K562 (cell line): ENCODE data around the gene CEP128. TPM values are rescaled to one million over a fixed set of nuclear protein-coding genes. Genes with fewer than 3 reads are reported as not detected.

Experiments
- ATAC-seq: fragments of 200-7000 bp; cut with Tn5 transposase; 3 replicates; pipeline ENCODE4 v1.9.1; 2020; ENCODE audit warnings: moderate library complexity
- BruUV-seq: library from RNA; stranded (reverse); fragments of 400-500 nt; replicated peaks from 2 replicates; lab custom pipeline; 2021; lab: Mats Ljungman, UMichigan
- CTCF ChIA-PET: fragments of 300-600 bp; formaldehyde crosslinking; extraction: SDS; loops from one replicate; lab custom pipeline; 2021; ENCODE audit warnings: low intra/inter-chr PET ratio; lab: Yijun Ruan, JAX
- POLR2A ChIA-PET: fragments of 300-600, 350-650 bp; sonication (Branson Sonifier 250); formaldehyde crosslinking; extraction: SDS; loops from one replicate; lab custom pipeline; 2021; ENCODE audit warnings: antibody characterized with exemption, inconsistent platforms; lab: Yijun Ruan, JAX
- DNase-seq, 4 experiments: peaks; one replicate each; pipeline versions ENCODE4 v3.0.0 to v3.0.0-alpha.2; 2011 to 2018; ENCODE audit warnings: low spot score in 3 of 4, mixed read lengths in 3 of 4; ENCODE audit errors: extremely low read depth in 1 of 4
- FAIRE-seq: peaks from 2 replicates; lab custom pipeline; 2011; peaks lifted over from hg19 to GRCh38; lab: Jason Lieb, UNC
- H2AFZ ChIP-seq: 2 replicates; pipeline ENCODE4 v1.6.0; 2011; ENCODE audit warnings: low read depth, low read length, control low read depth, inconsistent platforms
- H3K27ac ChIP-seq: fragments of 200-600 bp; 3 replicates; pipeline ENCODE4 v1.8.0; 2011; ENCODE audit warnings: low read depth, mild to moderate bottlenecking, control low read depth, inconsistent platforms, low read length, moderate library complexity, mixed read lengths; ENCODE audit errors: extremely low read depth
- H3K27me3 ChIP-seq, 2 experiments: fragments of 300-600 bp in 1 of 2; 2 replicates in 1 of 2; 3 replicates in 1 of 2; pipeline versions ENCODE4 v1.6.0 to v1.8.0; 2011; ENCODE audit warnings: inconsistent platforms in 2 of 2, low read length in 2 of 2, mild to moderate bottlenecking in 1 of 2, mixed read lengths in 1 of 2, moderate library complexity in 1 of 2; ENCODE audit not compliant: control insufficient read depth in 2 of 2, insufficient read depth in 2 of 2
- H3K36me3 ChIP-seq: fragments of 300-600 bp; 3 replicates; pipeline ENCODE4 v1.8.0; 2011; ENCODE audit warnings: mild to moderate bottlenecking, low read length, inconsistent platforms; ENCODE audit not compliant: control insufficient read depth, insufficient read depth
- H3K4me1 ChIP-seq, 2 experiments: fragments of 200-600 bp in 1 of 2; replicated peaks in 1 of 2; 2 replicates in 1 of 2; 3 replicates in 1 of 2; pipeline versions ENCODE4 v1.5.1 to v1.8.0; 2011; ENCODE audit warnings: inconsistent platforms in 2 of 2, low read length in 2 of 2, mild to moderate bottlenecking in 1 of 2, mixed read lengths in 1 of 2, moderate library complexity in 1 of 2; ENCODE audit not compliant: control insufficient read depth in 2 of 2, insufficient read depth in 2 of 2
- H3K4me2 ChIP-seq: 2 replicates; pipeline ENCODE4 v1.6.1; 2011; ENCODE audit warnings: low read length, control low read depth, inconsistent platforms, mixed read lengths; ENCODE audit not compliant: insufficient read depth
- H3K4me3 ChIP-seq: fragments of 200-600 bp; sonication (generic), shearing (Covaris generic); 2 replicates; pipeline ENCODE4 v1.5.1; 2016; ENCODE audit warnings: control low read depth, inconsistent platforms
- H3K79me2 ChIP-seq: fragments of 200-600 bp; 3 replicates; pipeline ENCODE4 v1.8.0; 2011; ENCODE audit warnings: low read length, inconsistent platforms; ENCODE audit not compliant: control insufficient read depth, insufficient read depth
- H3K9ac ChIP-seq, 2 experiments: 2 replicates each; pipeline versions ENCODE4 v1.6.0 to v1.6.1; 2011; ENCODE audit warnings: low read depth in 2 of 2, low read length in 2 of 2, control low read depth in 1 of 2, inconsistent platforms in 1 of 2, mild to moderate bottlenecking in 1 of 2, mixed read lengths in 1 of 2; ENCODE audit not compliant: insufficient read depth in 1 of 2
- H3K9me1 ChIP-seq: one replicate; pipeline ENCODE4 v1.6.0; 2011; ENCODE audit warnings: inconsistent platforms, mild to moderate bottlenecking, low read length, moderate library complexity; ENCODE audit not compliant: control insufficient read depth, insufficient read depth
- H3K9me3 ChIP-seq: replicated peaks from 2 replicates; pipeline ENCODE4 v1.5.1; 2011; ENCODE audit warnings: low read depth, low read length, inconsistent platforms; ENCODE audit not compliant: control insufficient read depth, insufficient read depth
- H4K20me1 ChIP-seq: replicated peaks from 2 replicates; pipeline ENCODE4 v1.6.1; 2011; ENCODE audit warnings: low read length, inconsistent platforms, mixed read lengths; ENCODE audit not compliant: control insufficient read depth, insufficient read depth
- COPS2 ChIP-seq: fragments of 450-650 bp; conservative IDR thresholded peaks from 2 replicates; pipeline ENCODE4 v1.6.1; 2016; ENCODE audit warnings: mild to moderate bottlenecking, moderate library complexity
- ELK3 ChIP-seq: fragments of 450-650 bp; formaldehyde crosslinking; IDR thresholded peaks from 2 replicates; pipeline ENCODE4 v1.4.0; 2020; ENCODE audit warnings: mild to moderate bottlenecking
- HDAC8 ChIP-seq: fragments of 450-650 bp; IDR thresholded peaks from 2 replicates; pipeline ENCODE4 v1.6.1; 2016; ENCODE audit warnings: mild to moderate bottlenecking, missing genetic modification characterization, moderate library complexity, missing compliant biosample characterization
- HLTF ChIP-seq: fragments of 450-650 bp; IDR thresholded peaks from 2 replicates; pipeline ENCODE4 v1.6.1; 2016
- MCM5 ChIP-seq: fragments of 450-650 bp; IDR thresholded peaks from 2 replicates; pipeline ENCODE4 v1.6.1; 2016; ENCODE audit warnings: low read depth
- NFXL1 ChIP-seq: fragments of 450-650 bp; formaldehyde crosslinking; IDR thresholded peaks from 2 replicates; pipeline ENCODE4 v1.4.0; 2021; ENCODE audit warnings: mild to moderate bottlenecking
- NUFIP1 ChIP-seq: fragments of 450-650 bp; IDR thresholded peaks from 2 replicates; pipeline ENCODE4 v1.6.1; 2018; ENCODE audit not compliant: partially characterized antibody
- PHF21A ChIP-seq: fragments of 450-650 bp; IDR thresholded peaks from 2 replicates; pipeline ENCODE4 v1.6.1; 2017; ENCODE audit warnings: low read depth, borderline replicate concordance
- SAFB2 ChIP-seq: fragments of 200-400 bp; formaldehyde crosslinking; IDR thresholded peaks from 2 replicates; pipeline ENCODE4 v1.6.1; 2018; ENCODE audit warnings: borderline replicate concordance, low read length, low read depth, moderate library complexity; ENCODE audit not compliant: severe bottlenecking
- SMARCA4 ChIP-seq: fragments of 450-650 bp; IDR thresholded peaks from 2 replicates; pipeline ENCODE4 v1.6.1; 2016
- TAF1 ChIP-seq: IDR thresholded peaks from 2 replicates; pipeline ENCODE4 v1.6.1; 2011; ENCODE audit warnings: mild to moderate bottlenecking, low read length, moderate library complexity; ENCODE audit not compliant: insufficient read depth, control insufficient read depth, severe bottlenecking; ENCODE audit errors: extremely low read depth
- ZBTB49 ChIP-seq: sonication (generic); formaldehyde crosslinking; IDR thresholded peaks from 2 replicates; pipeline ENCODE4 v1.8.0; 2022; ENCODE audit warnings: missing genetic modification reagents, mild to moderate bottlenecking, borderline replicate concordance
- WGBS: fragments of 100-300 bp; shearing (Covaris generic); methylation state at CpG from one replicate; pipeline ENCODE4 v1.1.6; 2016; ENCODE audit warnings: low coverage, mixed read lengths; ENCODE audit not compliant: insufficient coverage; ENCODE audit errors: missing lambda C conversion rate; 5-methylcytosine and 5-hydroxymethylcytosine counted together
- in situ Hi-C: fragments of 300-500 bp; cut with MboI; formaldehyde crosslinking; loops from 4 replicates; pipeline ENCODE4 v1.15.0; 2018; ENCODE audit warnings: inconsistent platforms, mixed read lengths
- intact Hi-C: fragments of 100-400 bp; cut with micrococcal nuclease; formaldehyde crosslinking; loops from 2 replicates; pipeline ENCODE4 v1.14.2; 2022
- polyA plus RNA-seq, 8 experiments: library from polyadenylated mRNA; depleted of rRNA in 4 of 8; stranded (reverse) in 5 of 8; unstranded in 3 of 8; fragments of >200 nt; fragmentation: Nextera tagmentation in 2 of 8; fragmentation: Illumina TruSeq in 1 of 8; extraction: Ambion mirVana in 2 of 8; extraction: Trizol in 1 of 8; gene quantifications; 2 replicates each; pipeline versions ENCODE4 v1.2.1 to v1.2.3, GENCODE V29; 2011 to 2014; ENCODE audit warnings: inconsistent platforms in 1 of 8, missing spikeins in 1 of 8
- total RNA-seq, 7 experiments: library from RNA; depleted of rRNA in 6 of 7; stranded (reverse); fragments of >200 nt in 6 of 7; fragmentation: Illumina TruSeq in 2 of 7; extraction: Trizol in 2 of 7; gene quantifications; 2 replicates each; pipeline versions ENCODE4 v1.2.1 to v1.2.3, GENCODE V29; 2011 to 2021; ENCODE audit warnings: low replicate concordance in 1 of 7

Gene CEP128
- total and polyA plus RNA-seq, 9 of the 15 experiments (the other 6 are each of a cell fraction or from before 2014, with no cell fraction given) = 2.3 to 9.2 (median 4.6) TPM

GRCh38 chr14:80958939-80959338, 17.4 kb upstream of the CEP128 start:
- DNase-seq (no peak), ATAC-seq (no peak), FAIRE-seq (no peak)
- no peaks in the 10 kb centered on the region for H3K36me3 ChIP-seq
- whole genome bisulfite sequencing = 0% methylated on average over 3 of the region's 3 CpGs
- peaks cover 0 to 9% of the 10 kb centered on the region in 2 experiments; a peak in 3 of 5 replicates for H3K4me1 ChIP-seq
- H3K9me1 ChIP-seq = no peaks in the 10 kb centered on the region
- no peak overlapping the region for H3K4me2 ChIP-seq
- intact Hi-C loops (loop anchor here (10.0 kb wide), 1 partner anchor 306 kb away; no protein-coding TSS in a partner anchor), in situ Hi-C loops (loop anchor here (5.0 kb wide), 1 partner anchor 103 kb away; no protein-coding TSS in a partner anchor)
- no peak overlapping the region for H2AFZ ChIP-seq
- no peaks in the 10 kb centered on the region for H3K79me2 ChIP-seq
- no TSS peak for BruUV-seq
- H4K20me1 ChIP-seq = no peaks in the 10 kb centered on the region
- no peak overlapping the region for H3K27ac ChIP-seq
- POLR2A ChIA-PET = no interaction called here
- peaks cover 0 to 5% of the 10 kb centered on the region in 2 experiments; a peak in 1 of 5 replicates for H3K27me3 ChIP-seq
- no peaks in the 10 kb centered on the region for H3K9me3 ChIP-seq
- CTCF ChIA-PET = no interaction called here
- no peak overlapping the region for H3K4me3 ChIP-seq
- no peak overlapping the region for H3K9ac ChIP-seq
- no peak for TF ChIP-seq SMARCA4
- no peak for TF ChIP-seq HDAC8 (tag)
- TF ChIP-seq ELK3 (CRISPR knock-in tag) = no peak
- no peak for TF ChIP-seq COPS2

- no peaks in the 10 kb centered on the region for H3K9me3 ChIP-seq
- H3K4me3 ChIP-seq = no peak overlapping the region
- H3K27me3 ChIP-seq = peaks cover 0 to 5% of the 10 kb centered on the region in 2 experiments; a peak in 1 of 5 replicates
- no peak overlapping the region for H2AFZ ChIP-seq
- H3K27ac ChIP-seq = no peak overlapping the region
- H3K36me3 ChIP-seq = no peaks in the 10 kb centered on the region
- BruUV-seq = no TSS peak
- H3K79me2 ChIP-seq = no peaks in the 10 kb centered on the region
- FAIRE-seq (no peak), ATAC-seq (no peak), DNase-seq (no peak)
- H3K4me1 ChIP-seq = peaks cover 0 to 9% of the 10 kb centered on the region in 2 experiments; a peak in 3 of 5 replicates
- 0% methylated on average over 2 of the region's 2 CpGs for WGBS
- ChIA-PET CTCF (no interaction called here), POLR2A (interaction anchor here (0.6 kb wide), 1 partner anchor 31 kb away, joined by 3 read pairs; no protein-coding TSS in a partner anchor)
- in situ Hi-C loops = loop anchor here (5.0 kb wide), 1 partner anchor 104 kb away; no protein-coding TSS in a partner anchor
- no peaks in the 10 kb centered on the region for H3K9me1 ChIP-seq
- H3K4me2 ChIP-seq = no peak overlapping the region
- H3K9ac ChIP-seq = no peak overlapping the region
- intact Hi-C loops = loop anchor here (10.0 kb wide), 1 partner anchor 307 kb away; no protein-coding TSS in a partner anchor
- H4K20me1 ChIP-seq = no peaks in the 10 kb centered on the region
- TF ChIP-seq NUFIP1 = no peak
- TF ChIP-seq TAF1 = no peak
- TF ChIP-seq HLTF = no peak
- TF ChIP-seq MCM5 = no peak
- TF ChIP-seq PHF21A = no peak
- no peak for TF ChIP-seq ZBTB49 (CRISPR knock-in tag)
- no peak for TF ChIP-seq NFXL1 (CRISPR knock-in tag)
- TF ChIP-seq SAFB2 = no peak
Observed at GRCh38 chr14:80958226-80958625, 16.7 kb upstream of the CEP128 start.
